Stimulated activated CD4-positive, alpha-beta T cell treated with anti-CD3 and anti-CD28 coated beads, Interleukin-2, amount 100 ng/mL, for 48 hours (primary cell): ENCODE data around the gene IL23R.

Experiments
- DNase-seq, 2 donors: peaks; one replicate each; pipeline ENCODE4 v3.0.0-alpha.2; 2020

IL23R gene

GRCh38 chr1:67256291-67257172 lies 90.3 kb downstream of the IL23R start:
- no peak for DNase-seq

- no peak for DNase-seq
These were observed 90.9 kb downstream of the IL23R start for GRCh38 chr1:67257173-67257535.

- DNase-seq = peak in 1 of 2 donors; percentile 19
These were observed 95.4 kb downstream of the IL23R start for GRCh38 chr1:67261680-67262079.

GRCh38 chr1:67262735-67263134 lies 96.5 kb downstream of the IL23R start:
- no peak for DNase-seq

GRCh38 chr1:67264152-67264551 lies 97.9 kb downstream of the IL23R start:
- DNase-seq = no peak

GRCh38 chr1:67264899-67265298 lies 98.6 kb downstream of the IL23R start:
- no peak for DNase-seq

GRCh38 chr1:67269061-67269460 lies 102.8 kb downstream of the IL23R start:
- no peak for DNase-seq

- DNase-seq = no peak
These were observed 104.3 kb downstream of the IL23R start for GRCh38 chr1:67270541-67270940.

- no peak for DNase-seq
These were observed 107.3 kb downstream of the IL23R start for GRCh38 chr1:67273591-67273990.

- no peak for DNase-seq
These were observed 108.5 kb downstream of the IL23R start for GRCh38 chr1:67274623-67275325.

GRCh38 chr1:67280696-67281095 lies 114.4 kb downstream of the IL23R start:
- DNase-seq = no peak

- DNase-seq = no peak
These were observed 115.0 kb downstream of the IL23R start for GRCh38 chr1:67281244-67281643.

GRCh38 chr1:67285780-67286488 lies 119.7 kb downstream of the IL23R start:
- DNase-seq = no peak

GRCh38 chr1:67290236-67290635 lies 124.0 kb downstream of the IL23R start:
- no peak for DNase-seq

GRCh38 chr1:67294836-67295617 lies 128.8 kb downstream of the IL23R start:
- DNase-seq = no peak

GRCh38 chr1:67298762-67299161 lies 132.5 kb downstream of the IL23R start:
- DNase-seq = no peak

GRCh38 chr1:67299296-67299695 lies 133.0 kb downstream of the IL23R start:
- DNase-seq = no peak

GRCh38 chr1:67300561-67300960 lies 134.3 kb downstream of the IL23R start:
- no peak for DNase-seq

GRCh38 chr1:67304023-67304422 lies 137.8 kb downstream of the IL23R start:
- no peak for DNase-seq

GRCh38 chr1:67306547-67306946 lies 140.3 kb downstream of the IL23R start:
- no peak for DNase-seq

- DNase-seq = peak; percentile 34 to 44
These were observed 141.2 kb downstream of the IL23R start, which contains the start of gene IL12RB2 for GRCh38 chr1:67307251-67308060. IL12RB2 (plus strand) TSS chr1:67307873; CDS start chr1:67320369, 12,496 bp downstream.

GRCh38 chr1:67308136-67308535 lies 141.9 kb downstream of the IL23R start:
- peak in 1 of 2 donors; percentile 16 for DNase-seq
